Naive thymus-derived CD4-positive, alpha-beta T cell (primary cell): ENCODE data around the gene CTNNA3. TPM values are rescaled to one million over a fixed set of nuclear protein-coding genes. Genes with fewer than 3 reads are reported as not detected.

Experiments used
- ATAC-seq: fragments of 150-1000 bp; cut with Tn5 transposase; 2 replicates; pipeline ENCODE4 v1.10.0; 2021; ENCODE audit warnings: mild to moderate bottlenecking, moderate library complexity
- CTCF ChIA-PET: fragments of 350-600 bp; sonication (Branson Sonifier 250); formaldehyde crosslinking; loops from one replicate; lab custom pipeline; 2021; ENCODE audit warnings: antibody characterized with exemption; lab: Charles Lee
- POLR2A ChIA-PET: fragments of 350-600 bp; sonication (Branson Sonifier 250); formaldehyde crosslinking; loops from one replicate; lab custom pipeline; 2021; ENCODE audit warnings: antibody characterized with exemption, inconsistent platforms; lab: Charles Lee
- DNase-seq, 9 donors: peaks; one replicate each; pipeline versions ENCODE4 v3.0.0 to v3.0.0-alpha.2; 2020 to 2022; ENCODE audit warnings: mixed read lengths in 1 of 9
- H3K27ac ChIP-seq: one replicate; pipeline ENCODE4 v1.7.0; 2013; ENCODE audit warnings: mild to moderate bottlenecking, low read depth, low read length, moderate library complexity
- H3K27me3 ChIP-seq, 2 donors: one replicate each; pipeline ENCODE4 v1.7.0; 2013; ENCODE audit warnings: low read length in 2 of 2, mild to moderate bottlenecking in 2 of 2, moderate library complexity in 2 of 2; ENCODE audit not compliant: control insufficient read depth in 2 of 2, insufficient read depth in 2 of 2
- H3K36me3 ChIP-seq, 3 experiments: 1 replicate in 2 of 3; 2 replicates in 1 of 3; pipeline ENCODE4 v1.7.0; 2013; ENCODE audit warnings: low read length in 3 of 3, mild to moderate bottlenecking in 3 of 3, moderate library complexity in 1 of 3; ENCODE audit not compliant: insufficient read depth in 3 of 3, control insufficient read depth in 2 of 3
- H3K4me1 ChIP-seq, 2 donors: one replicate each; pipeline ENCODE4 v1.7.0; 2013; ENCODE audit warnings: low read length in 2 of 2, mild to moderate bottlenecking in 2 of 2, moderate library complexity in 1 of 2; ENCODE audit not compliant: control insufficient read depth in 2 of 2, insufficient read depth in 2 of 2
- H3K4me3 ChIP-seq: 2 replicates; pipeline ENCODE4 v1.7.0; 2013; ENCODE audit warnings: mild to moderate bottlenecking, low read length
- H3K9me3 ChIP-seq, 3 experiments: 1 replicate in 2 of 3; 2 replicates in 1 of 3; pipeline ENCODE4 v1.7.0; 2013; ENCODE audit warnings: low read length in 3 of 3; ENCODE audit not compliant: control insufficient read depth in 2 of 3
- H3K27ac Mint-ChIP-seq, 9 donors: one replicate each; pipeline ENCODE4 v1.8.0; 2020 to 2022; ENCODE audit warnings: mixed read lengths in 9 of 9, mild to moderate bottlenecking in 8 of 9, moderate library complexity in 5 of 9, inconsistent platforms in 2 of 9
- H3K27me3 Mint-ChIP-seq, 5 donors: one replicate each; pipeline ENCODE4 v1.8.0; 2021 to 2022; ENCODE audit warnings: mixed read lengths in 5 of 5, mild to moderate bottlenecking in 1 of 5
- H3K36me3 Mint-ChIP-seq, 5 donors: one replicate each; pipeline ENCODE4 v1.8.0; 2020 to 2022; ENCODE audit warnings: mixed read lengths in 5 of 5, mild to moderate bottlenecking in 3 of 5, inconsistent platforms in 1 of 5
- H3K4me1 Mint-ChIP-seq, 7 donors: one replicate each; pipeline ENCODE4 v1.8.0; 2020 to 2022; ENCODE audit warnings: mixed read lengths in 7 of 7, mild to moderate bottlenecking in 3 of 7, inconsistent platforms in 1 of 7
- H3K4me3 Mint-ChIP-seq, 10 donors: one replicate each; pipeline ENCODE4 v1.8.0; 2020 to 2022; ENCODE audit warnings: mild to moderate bottlenecking in 10 of 10, mixed read lengths in 10 of 10, moderate library complexity in 6 of 10, inconsistent platforms in 2 of 10
- H3K9me3 Mint-ChIP-seq, 11 donors: one replicate each; pipeline ENCODE4 v1.8.0; 2020 to 2022; ENCODE audit warnings: mixed read lengths in 11 of 11, mild to moderate bottlenecking in 4 of 11, inconsistent platforms in 1 of 11, moderate library complexity in 1 of 11
- intact Hi-C, 2 donors: fragments of 100-400 bp; cut with micrococcal nuclease; formaldehyde crosslinking; loops; one replicate each; pipeline ENCODE4 v1.15.1; 2023
- polyA plus RNA-seq, 2 donors: library from polyadenylated mRNA; unstranded; fragments of 300-500 nt; fragmentation: Illumina TruSeq; gene quantifications; one replicate each; pipeline ENCODE4 v1.2.3, GENCODE V29; 2021
- total RNA-seq, 6 experiments: library from RNA in 5 of 6; stranded (reverse) in 5 of 6; gene quantifications; 1 replicate in 5 of 6; 2 replicates in 1 of 6; pipeline ENCODE4 v1.2.3 and lab custom pipeline; 2021 to 2026

Gene CTNNA3
- total and polyA plus RNA-seq, 7 experiments from 2014 or later: 0.43 to 0.84 (median 0.71) TPM; not detected in 2

DNA sequence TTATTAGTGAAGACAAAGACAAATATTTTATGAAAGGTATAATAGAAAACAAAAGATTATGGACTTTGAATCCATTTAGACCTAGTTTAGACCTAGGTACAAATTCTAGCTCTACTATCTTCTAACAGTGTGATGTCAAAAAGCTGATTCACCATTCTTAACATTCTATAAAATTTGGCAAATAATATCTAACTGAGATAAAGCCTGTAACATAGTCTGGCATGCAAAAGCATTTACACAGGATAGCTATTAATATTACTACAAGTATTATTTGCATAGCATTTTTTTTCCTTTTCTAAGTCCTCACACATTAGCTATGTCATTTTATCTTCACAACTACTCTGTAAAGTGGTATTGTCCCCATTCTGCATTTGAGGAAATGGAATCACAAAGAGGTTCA, 949.7 kb downstream of the CTNNA3 start:
- ChIA-PET POLR2A (no interaction called here), CTCF (no interaction called here)
- Histone ChIP-seq H3K9me3 (no peaks in the 10 kb centered on the region), H3K36me3 (no peaks in the 10 kb centered on the region), H3K4me1 (no peaks in the 10 kb centered on the region), H3K27me3 (no peaks in the 10 kb centered on the region), H3K27ac (no peak overlapping the region), H3K4me3 (no peak overlapping the region)
- no peak for ATAC-seq
- Mint-ChIP-seq H3K4me3 (no peak overlapping the region), H3K27ac (no peak overlapping the region), H3K36me3 (no peaks in the 10 kb centered on the region), H3K9me3 (peaks cover 0 to 20% (median 0%) of the 10 kb centered on the region in 11 donors), H3K4me1 (no peaks in the 10 kb centered on the region), H3K27me3 (peaks cover 0 to 4% (median 0%) of the 10 kb centered on the region in 5 donors)
- no peak for DNase-seq
- intact Hi-C loops: no loop called here

DNA sequence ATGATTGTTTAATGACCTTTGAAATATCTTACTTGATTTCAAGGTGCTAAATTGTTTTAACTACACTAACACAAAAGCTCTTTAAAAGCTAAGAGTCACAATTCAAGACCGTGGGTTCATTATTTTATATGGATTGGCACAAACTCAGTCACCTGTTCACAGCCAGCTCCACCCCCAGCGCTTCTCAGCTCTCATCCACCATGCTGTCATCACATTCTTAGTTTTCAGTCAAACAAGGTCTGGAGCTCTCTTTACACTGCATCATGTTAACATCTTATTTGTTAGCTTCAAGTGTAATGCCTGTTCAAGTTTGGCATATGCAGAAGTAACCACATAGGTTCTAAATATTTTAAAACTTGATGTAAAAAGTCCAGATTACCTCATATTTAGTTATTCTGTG, 951.1 kb downstream of the CTNNA3 start:
- H3K4me3 ChIP-seq: no peak overlapping the region
- no peaks in the 10 kb centered on the region for H3K36me3 Mint-ChIP-seq
- H3K27ac ChIP-seq: no peak overlapping the region
- H3K36me3 ChIP-seq: no peaks in the 10 kb centered on the region
- DNase-seq (no peak), ATAC-seq (no peak)
- H3K9me3 ChIP-seq: no peaks in the 10 kb centered on the region
- H3K4me1 Mint-ChIP-seq: no peaks in the 10 kb centered on the region
- H3K9me3 Mint-ChIP-seq: peaks cover 0 to 19% (median 0%) of the 10 kb centered on the region in 11 donors
- H3K4me3 Mint-ChIP-seq: no peak overlapping the region
- no peaks in the 10 kb centered on the region for H3K27me3 ChIP-seq
- no peak overlapping the region for H3K27ac Mint-ChIP-seq
- ChIA-PET CTCF (no interaction called here), POLR2A (no interaction called here)
- H3K27me3 Mint-ChIP-seq: peaks cover 0 to 4% (median 0%) of the 10 kb centered on the region in 5 donors
- H3K4me1 ChIP-seq: no peaks in the 10 kb centered on the region
- intact Hi-C loops: no loop called here

DNA sequence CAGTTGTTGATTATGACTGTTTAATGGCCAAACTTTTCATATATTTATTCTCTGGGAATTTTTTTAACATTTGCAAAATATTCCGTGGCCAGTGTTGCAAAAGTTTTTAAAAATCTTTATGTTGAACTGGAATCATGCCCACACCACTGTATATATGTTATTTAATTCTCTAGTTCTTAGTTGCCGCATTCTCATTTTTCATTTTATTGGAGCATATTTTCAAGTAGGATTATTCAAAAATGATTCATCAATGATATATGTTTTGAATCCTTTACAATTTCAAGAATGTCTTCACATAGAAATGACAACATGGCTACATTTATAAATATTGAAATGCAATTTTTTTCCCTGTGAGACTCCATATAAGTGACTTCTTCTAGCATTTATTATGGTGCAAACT, 958.8 kb downstream of the CTNNA3 start:
- DNase-seq (no peak), ATAC-seq (no peak)
- no peak overlapping the region for H3K27ac ChIP-seq
- Mint-ChIP-seq H3K4me1 (no peaks in the 10 kb centered on the region), H3K9me3 (peaks cover 0 to 15% (median 2%) of the 10 kb centered on the region in 11 donors), H3K27ac (no peak overlapping the region), H3K36me3 (no peaks in the 10 kb centered on the region), H3K4me3 (no peak overlapping the region), H3K27me3 (no peaks in the 10 kb centered on the region)
- no peaks in the 10 kb centered on the region for H3K9me3 ChIP-seq
- intact Hi-C loops: no loop called here
- ChIA-PET POLR2A (no interaction called here), CTCF (no interaction called here)
- no peaks in the 10 kb centered on the region for H3K36me3 ChIP-seq
- no peaks in the 10 kb centered on the region for H3K4me1 ChIP-seq
- no peaks in the 10 kb centered on the region for H3K27me3 ChIP-seq
- no peak overlapping the region for H3K4me3 ChIP-seq

DNA sequence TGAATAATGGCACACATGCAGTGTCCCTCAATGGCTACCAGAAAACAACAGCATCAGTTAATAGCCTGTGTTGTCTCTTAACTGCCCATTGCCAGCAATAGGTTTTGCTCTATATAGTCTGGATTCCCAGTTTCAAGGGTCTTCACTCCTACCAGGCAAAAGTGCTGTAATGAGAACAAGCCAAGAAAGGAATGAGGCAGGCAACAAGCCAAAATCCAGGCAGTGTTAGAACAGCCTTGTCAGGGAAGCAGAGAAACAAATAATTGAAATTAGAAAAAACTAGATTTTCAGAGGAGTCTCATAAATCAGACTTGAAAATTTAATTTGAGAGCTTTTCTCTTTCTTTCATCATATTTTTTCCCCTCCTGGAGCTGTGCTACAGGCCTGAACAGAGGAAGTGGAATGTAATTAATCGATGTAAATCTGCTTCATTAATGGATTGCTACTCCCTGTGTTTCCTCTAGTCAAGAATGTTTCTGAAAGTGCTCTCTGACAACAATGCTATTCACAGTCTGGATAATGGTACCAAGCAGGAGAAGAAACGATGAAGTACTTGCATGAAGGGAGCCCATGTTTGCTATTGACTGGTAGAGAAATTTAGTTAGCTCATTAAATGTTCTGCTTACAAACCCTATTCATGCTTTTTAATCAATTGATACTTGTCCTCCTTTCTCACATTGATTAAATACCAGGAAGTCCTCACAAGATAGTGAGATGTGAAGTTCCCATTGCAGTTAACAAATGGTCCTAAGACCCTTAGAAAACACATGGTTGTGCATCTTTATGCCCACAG, 972.2 kb downstream of the CTNNA3 start:
- ChIA-PET POLR2A (no interaction called here), CTCF (no interaction called here)
- DNase-seq (no peak), ATAC-seq (no peak)
- intact Hi-C loops: no loop called here
- H3K4me3 Mint-ChIP-seq: no peak overlapping the region
- no peaks in the 10 kb centered on the region for H3K27me3 Mint-ChIP-seq
- no peaks in the 10 kb centered on the region for H3K4me1 Mint-ChIP-seq
- Histone ChIP-seq H3K36me3 (no peaks in the 10 kb centered on the region), H3K27me3 (no peaks in the 10 kb centered on the region), H3K27ac (no peak overlapping the region), H3K9me3 (no peaks in the 10 kb centered on the region), H3K4me1 (no peaks in the 10 kb centered on the region), H3K4me3 (no peak overlapping the region)
- H3K9me3 Mint-ChIP-seq: peaks cover 0 to 6% (median under 1%) of the 10 kb centered on the region in 11 donors
- no peaks in the 10 kb centered on the region for H3K36me3 Mint-ChIP-seq
- H3K27ac Mint-ChIP-seq: no peak overlapping the region

DNA sequence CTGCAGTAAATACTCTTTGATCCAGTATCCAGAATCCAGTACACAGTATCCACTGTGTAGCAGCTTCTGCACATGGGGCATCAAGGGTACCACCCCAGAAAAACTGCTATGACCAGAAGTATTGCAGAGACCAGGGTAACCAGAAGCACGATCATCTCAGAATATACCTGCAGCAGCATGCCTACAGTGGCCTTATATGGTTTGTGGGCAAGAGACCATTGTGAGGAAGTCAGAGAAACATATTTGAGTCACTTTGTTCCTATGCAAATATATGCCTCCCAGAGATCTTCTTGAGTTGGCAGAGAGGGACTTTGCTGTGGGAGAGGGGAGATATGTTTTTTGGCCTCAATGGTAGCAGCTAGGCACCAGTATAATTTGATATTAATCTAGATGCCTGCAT, 976.5 kb downstream of the CTNNA3 start:
- no peak overlapping the region for H3K27ac Mint-ChIP-seq
- Histone ChIP-seq H3K9me3 (no peaks in the 10 kb centered on the region), H3K36me3 (no peaks in the 10 kb centered on the region), H3K27ac (no peak overlapping the region), H3K4me1 (no peaks in the 10 kb centered on the region), H3K4me3 (no peak overlapping the region), H3K27me3 (no peaks in the 10 kb centered on the region)
- intact Hi-C loops: no loop called here
- H3K4me1 Mint-ChIP-seq: no peaks in the 10 kb centered on the region
- H3K36me3 Mint-ChIP-seq: no peaks in the 10 kb centered on the region
- DNase-seq (no peak), ATAC-seq (no peak)
- POLR2A ChIA-PET: no interaction called here
- no peak overlapping the region for H3K4me3 Mint-ChIP-seq
- peaks cover 0 to 6% (median 0%) of the 10 kb centered on the region in 11 donors for H3K9me3 Mint-ChIP-seq
- no peaks in the 10 kb centered on the region for H3K27me3 Mint-ChIP-seq
- CTCF ChIA-PET: no interaction called here

DNA sequence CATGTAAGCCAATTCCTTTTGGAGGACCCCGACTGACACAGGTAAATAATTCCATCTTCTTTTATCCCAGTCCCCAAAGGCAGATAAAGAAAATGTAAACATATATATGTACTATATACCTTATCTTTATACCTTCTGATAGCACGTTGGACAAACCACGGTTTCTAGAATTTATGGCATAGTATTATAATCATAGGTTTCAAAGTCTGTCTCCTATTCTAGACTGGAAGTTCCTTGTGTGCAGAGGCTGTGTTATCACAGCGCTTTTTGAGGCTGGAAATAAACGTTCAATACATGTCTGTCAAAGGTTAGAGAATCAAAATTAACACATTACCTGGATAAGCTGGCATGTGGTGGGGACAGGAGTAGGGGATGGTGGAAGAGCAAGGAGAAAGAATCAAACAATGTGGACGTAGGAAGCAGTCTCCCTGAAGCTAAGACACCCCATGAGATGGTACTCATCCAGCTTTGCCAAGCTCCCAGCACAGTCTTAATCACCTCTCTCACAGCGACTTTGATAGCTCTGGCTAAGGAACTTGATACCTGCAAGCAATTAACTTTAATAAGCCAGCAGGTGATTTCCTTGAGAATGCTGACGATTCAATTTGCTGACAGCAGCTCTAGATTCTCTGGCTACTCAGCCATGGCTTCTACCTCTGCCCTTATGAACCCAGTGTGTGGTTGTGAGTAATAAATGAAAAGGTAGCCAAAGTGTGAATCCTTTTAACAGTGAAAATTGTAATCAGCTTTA, 978.6 kb downstream of the CTNNA3 start:
- H3K27me3 ChIP-seq: no peaks in the 10 kb centered on the region
- no peak for DNase-seq
- H3K4me3 ChIP-seq: no peak overlapping the region
- intact Hi-C loops: no loop called here
- H3K27ac ChIP-seq: no peak overlapping the region
- Mint-ChIP-seq H3K4me1 (no peaks in the 10 kb centered on the region), H3K36me3 (no peaks in the 10 kb centered on the region), H3K4me3 (no peak overlapping the region), H3K27ac (no peak overlapping the region), H3K9me3 (peaks cover 0 to 8% (median 0%) of the 10 kb centered on the region in 11 donors), H3K27me3 (no peaks in the 10 kb centered on the region)
- no peaks in the 10 kb centered on the region for H3K4me1 ChIP-seq
- ChIA-PET CTCF (no interaction called here), POLR2A (no interaction called here)
- no peak for ATAC-seq
- no peaks in the 10 kb centered on the region for H3K36me3 ChIP-seq
- no peaks in the 10 kb centered on the region for H3K9me3 ChIP-seq
